Measurements from ENCODE around the gene CHST8. TPM values are rescaled to one million over a fixed set of nuclear protein-coding genes. Genes with fewer than 3 reads are reported as not detected.

Gene CHST8
- total and polyA plus RNA-seq, 2 experiments from 2014 or later = 9.3 to 38.2 TPM

GRCh38 chr19:33678796-33679585, 57.2 kb downstream of the CHST8 start:
- Histone ChIP-seq H3K27ac (ENCODE audit: low read depth) (no peak overlapping the region), H3K4me3 (no peak overlapping the region), H4K20me1 (replicated peaks; ENCODE audit: insufficient read depth) (peaks cover 30% of the 10 kb centered on the region), H3F3A (replicated peaks; ENCODE audit: low read depth) (no peaks in the 10 kb centered on the region), H3K4me1 (ENCODE audit: insufficient read depth) (no peaks in the 10 kb centered on the region; the same call in 1 of the 2 replicates), H3K9me2 (ENCODE audit: insufficient read depth) (no peaks in the 10 kb centered on the region), H3K79me2 (replicated peaks; ENCODE audit: insufficient read depth) (no peaks in the 10 kb centered on the region), H2AFZ (no peak overlapping the region), H3K4me2 (no peak overlapping the region), H3K27me3 (ENCODE audit: insufficient read depth) (no peaks in the 10 kb centered on the region), H3K36me3 (ENCODE audit: insufficient read depth) (no peaks in the 10 kb centered on the region)
- Mint-ChIP-seq H3K9me3 (no peaks in the 10 kb centered on the region), H3K27ac (no peak overlapping the region), H3K36me3 (ENCODE audit: low read depth) (no peaks in the 10 kb centered on the region), H3K4me1 (peaks cover 4% of the 10 kb centered on the region; the same call in 1 of the 3 replicates), H3K27me3 (ENCODE audit: insufficient read depth, low read depth, poor library complexity) (no peaks in the 10 kb centered on the region), H3K4me3 (no peak overlapping the region)
- TF ChIP-seq CREB1 (CRISPR knock-in tag; IDR thresholded peaks at IDR 0.05; ENCODE audit: low read depth) (no peak), CTCF (conservative IDR thresholded peaks at IDR 0.05; ENCODE audit: low read depth in 2 of 2) (no peak), EZH2phosphoT487 (IDR thresholded peaks at IDR 0.05; ENCODE audit: unreplicated experiment) (no peak)
- ATAC-seq (no peak), DNase-seq (ENCODE audit: low spot score) (no peak)

- Histone ChIP-seq H3K4me3 (no peak overlapping the region), H3K4me2 (no peak overlapping the region), H3F3A (replicated peaks; ENCODE audit: low read depth) (no peaks in the 10 kb centered on the region), H3K9me2 (ENCODE audit: insufficient read depth) (no peaks in the 10 kb centered on the region), H3K4me1 (ENCODE audit: insufficient read depth) (no peaks in the 10 kb centered on the region; the same call in 1 of the 2 replicates), H3K27me3 (ENCODE audit: insufficient read depth) (no peaks in the 10 kb centered on the region), H2AFZ (no peak overlapping the region), H3K79me2 (replicated peaks; ENCODE audit: insufficient read depth) (no peaks in the 10 kb centered on the region), H3K36me3 (ENCODE audit: insufficient read depth) (no peaks in the 10 kb centered on the region), H4K20me1 (replicated peaks; ENCODE audit: insufficient read depth) (peaks cover 31% of the 10 kb centered on the region), H3K27ac (ENCODE audit: low read depth) (no peak overlapping the region)
- Mint-ChIP-seq H3K36me3 (ENCODE audit: low read depth) (no peaks in the 10 kb centered on the region), H3K4me3 (no peak overlapping the region), H3K27ac (no peak overlapping the region), H3K27me3 (ENCODE audit: insufficient read depth, low read depth, poor library complexity) (no peaks in the 10 kb centered on the region), H3K9me3 (no peaks in the 10 kb centered on the region), H3K4me1 (peaks cover 2% of the 10 kb centered on the region; the same call in 2 of the 3 replicates)
- ATAC-seq (no peak), DNase-seq (ENCODE audit: low spot score) (no peak)
- TF ChIP-seq POLR2AphosphoS5 (IDR thresholded peaks at IDR 0.05; ENCODE audit: low read depth) = no peak
- TF ChIP-seq ETS1 (IDR thresholded peaks at IDR 0.05) = no peak
These were observed 57.9 kb downstream of the CHST8 start for GRCh38 chr19:33679696-33680095.

- Histone ChIP-seq H3K9me2 (ENCODE audit: insufficient read depth) (no peaks in the 10 kb centered on the region), H3K4me2 (no peak overlapping the region), H3K36me3 (ENCODE audit: insufficient read depth) (no peaks in the 10 kb centered on the region), H3F3A (replicated peaks; ENCODE audit: low read depth) (no peaks in the 10 kb centered on the region), H3K79me2 (replicated peaks; ENCODE audit: insufficient read depth) (no peaks in the 10 kb centered on the region), H4K20me1 (replicated peaks; ENCODE audit: insufficient read depth) (peaks cover 31% of the 10 kb centered on the region), H3K4me3 (no peak overlapping the region), H3K27ac (ENCODE audit: low read depth) (no peak overlapping the region), H3K27me3 (ENCODE audit: insufficient read depth) (no peaks in the 10 kb centered on the region), H2AFZ (no peak overlapping the region), H3K4me1 (ENCODE audit: insufficient read depth) (no peaks in the 10 kb centered on the region; the same call in 1 of the 2 replicates)
- H3K27ac Mint-ChIP-seq = no peak overlapping the region
- no peaks in the 10 kb centered on the region for H3K36me3 Mint-ChIP-seq (ENCODE audit: low read depth)
- DNase-seq (ENCODE audit: low spot score) (no peak), ATAC-seq (no peak)
- H3K4me3 Mint-ChIP-seq = no peak overlapping the region
- no peak for TF ChIP-seq CTCF (conservative IDR thresholded peaks at IDR 0.05; ENCODE audit: low read depth in 2 of 2)
- TF ChIP-seq EZH2phosphoT487 (IDR thresholded peaks at IDR 0.05; ENCODE audit: unreplicated experiment) = no peak
- peaks cover 3% of the 10 kb centered on the region for H3K4me1 Mint-ChIP-seq
- H3K9me3 Mint-ChIP-seq = no peaks in the 10 kb centered on the region
- peaks cover 4% of the 10 kb centered on the region for H3K27me3 Mint-ChIP-seq (ENCODE audit: insufficient read depth, low read depth, poor library complexity)
These were observed 59.4 kb downstream of the CHST8 start for GRCh38 chr19:33681081-33681680.

Data from GM23338 (cell line).